SK-N-SH treated with all-trans-retinoic acid at 6 μM for 48 hours (cell line): ENCODE data around the gene FOXL2NB.

Experiments
- ARNTL ChIP-seq: fragments of 450-650 bp; formaldehyde crosslinking; IDR thresholded peaks from 2 replicates; pipeline ENCODE4 v1.5.0; 2020; ENCODE audit warnings: low read depth, mild to moderate bottlenecking, moderate library complexity, borderline replicate concordance
- BACH2 ChIP-seq: fragments of 250-450 bp; sonication (Bioruptor Pico); IDR thresholded peaks from 2 replicates; pipeline ENCODE4 v1.9.0; 2021; ENCODE audit warnings: mild to moderate bottlenecking, borderline replicate concordance
- OSR1 ChIP-seq: fragments of 250-450 bp; sonication (Bioruptor Pico); IDR thresholded peaks from 2 replicates; pipeline ENCODE4 v1.8.0; 2022; ENCODE audit warnings: moderate library complexity, mild to moderate bottlenecking, inconsistent platforms
- PATZ1 ChIP-seq: fragments of 250-450 bp; sonication (Bioruptor Pico); IDR thresholded peaks from 2 replicates; pipeline ENCODE4 v1.8.0; 2020; ENCODE audit warnings: mild to moderate bottlenecking, moderate library complexity, borderline replicate concordance
- POU6F1 ChIP-seq: fragments of 250-450 bp; sonication (Bioruptor Pico); IDR thresholded peaks from 2 replicates; pipeline ENCODE4 v1.8.0; 2021; ENCODE audit warnings: low read depth, mild to moderate bottlenecking, moderate library complexity, borderline replicate concordance
- PPARA ChIP-seq: fragments of 250-450 bp; sonication (Bioruptor Pico); IDR thresholded peaks from 2 replicates; pipeline ENCODE4 v1.5.0; 2020; ENCODE audit warnings: mild to moderate bottlenecking, borderline replicate concordance
- SNAI2 ChIP-seq: fragments of 250-450 bp; sonication (Bioruptor Pico); IDR thresholded peaks from 2 replicates; pipeline ENCODE4 v1.5.0; 2020; ENCODE audit warnings: mild to moderate bottlenecking, moderate library complexity
- TCF4 ChIP-seq: fragments of 250-450 bp; sonication (Bioruptor Pico); IDR thresholded peaks from 2 replicates; pipeline ENCODE4 v1.8.0; 2021; ENCODE audit warnings: mild to moderate bottlenecking, moderate library complexity, borderline replicate concordance
- TSHZ2 ChIP-seq: fragments of 250-450 bp; sonication (Bioruptor Pico); IDR thresholded peaks from 2 replicates; pipeline ENCODE4 v1.5.0; 2020; ENCODE audit warnings: mild to moderate bottlenecking, moderate library complexity
- ZC3H10 ChIP-seq: fragments of 250-450 bp; sonication (Bioruptor Pico); IDR thresholded peaks from 2 replicates; pipeline ENCODE4 v1.5.1; 2021; ENCODE audit warnings: mild to moderate bottlenecking, moderate library complexity
- ZFP3 ChIP-seq: fragments of 250-450 bp; sonication (Bioruptor Pico); IDR thresholded peaks from 2 replicates; pipeline ENCODE4 v1.5.0; 2020; ENCODE audit warnings: mild to moderate bottlenecking, moderate library complexity
- ZFP30 ChIP-seq: fragments of 450-650 bp; formaldehyde crosslinking; IDR thresholded peaks from 2 replicates; pipeline ENCODE4 v1.5.0; 2022; ENCODE audit warnings: mild to moderate bottlenecking, moderate library complexity
- ZNF565 ChIP-seq: fragments of 450-650 bp; formaldehyde crosslinking; conservative IDR thresholded peaks from 2 replicates; pipeline ENCODE4 v1.5.0; 2020; ENCODE audit warnings: low read depth, mild to moderate bottlenecking, moderate library complexity

GRCh38 chr3:138944654-138944928 lies 2.4 kb upstream of the FOXL2NB start:
- no peak for TF ChIP-seq ZFP30 (CRISPR knock-in tag)
- TF ChIP-seq ZC3H10 (CRISPR knock-in tag): no peak
- no peak for TF ChIP-seq ZFP3 (CRISPR knock-in tag)
- no peak for TF ChIP-seq POU6F1 (CRISPR knock-in tag)
- TF ChIP-seq BACH2 (CRISPR knock-in tag): no peak
- no peak for TF ChIP-seq OSR1 (CRISPR knock-in tag)
- TF ChIP-seq TSHZ2 (CRISPR knock-in tag): no peak
- TF ChIP-seq PPARA (CRISPR knock-in tag): no peak
- TF ChIP-seq ARNTL (CRISPR knock-in tag): no peak
- TF ChIP-seq ZNF565: no peak
- no peak for TF ChIP-seq PATZ1 (CRISPR knock-in tag)
- TF ChIP-seq TCF4: no peak
- no peak for TF ChIP-seq SNAI2 (CRISPR knock-in tag)
